ENCODE data around the gene KLHL29. TPM values are rescaled to one million over a fixed set of nuclear protein-coding genes. Genes with fewer than 3 reads are reported as not detected.

Gene KLHL29
- total and polyA plus RNA-seq, 2 of the 13 experiments (the other 11 are each of a cell fraction or from before 2014, with no cell fraction given): 0.01 TPM; not detected in 1

DNA sequence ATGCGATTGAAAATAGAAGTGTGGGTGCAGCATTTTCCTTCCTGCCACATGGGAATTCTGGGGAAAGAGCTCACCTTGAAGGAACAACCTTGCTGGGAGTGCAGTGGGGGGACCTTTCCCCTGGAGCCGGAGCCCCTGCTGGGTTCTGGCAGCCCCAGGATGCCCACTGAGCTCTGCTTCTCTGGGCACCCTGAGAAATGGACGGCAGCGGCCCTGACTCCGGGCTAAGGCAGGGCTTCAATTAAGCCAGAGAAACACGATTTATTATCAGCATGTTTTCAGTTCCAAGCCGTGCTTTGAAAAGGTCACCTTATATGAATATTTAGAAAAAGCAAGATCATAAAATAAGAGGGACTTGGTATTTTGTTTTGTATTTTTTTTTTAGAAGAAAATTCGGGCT lies 68.5 kb downstream of the KLHL29 start:
- H4K20me1 ChIP-seq (ENCODE audit: insufficient read depth, low read length): no peaks in the 10 kb centered on the region
- FAIRE-seq (no peak), DNase-seq (ENCODE audit: low spot score) (no peak), ATAC-seq (no peak)
- BruUV-seq (replicated peaks): no TSS peak
- no peaks in the 10 kb centered on the region for H3K79me2 ChIP-seq (ENCODE audit: insufficient read depth, low read length)
- 47% methylated on average over 8 of the region's 8 CpGs for WGBS (ENCODE audit: low lambda C conversion rate)
- CTCF ChIA-PET (ENCODE audit: low intra/inter-chr PET ratio, low total read pairs): no interaction called here
- intact Hi-C loops (cut with micrococcal nuclease; ENCODE audit: unreplicated experiment): no loop called here
- H3K27me3 ChIP-seq (ENCODE audit: control insufficient read depth in 1 of 2, insufficient read depth in 2 of 2, low read length in 2 of 2): peaks cover 1 to 9% of the 10 kb centered on the region in 2 experiments; a peak in 2 of 5 replicates
- H3K9me3 ChIP-seq (ENCODE audit: low read length): no peaks in the 10 kb centered on the region
- in situ Hi-C loops (cut with HindIII; ENCODE audit: extremely low pct_ligation_motif_present, low pct_unique_long_range_greater_than_20kb): no loop called here
- no peak overlapping the region for H3K9ac ChIP-seq (ENCODE audit: insufficient read depth, low read depth, low read length)
- H3K36me3 ChIP-seq (replicated peaks in 1 of 2; ENCODE audit: control insufficient read depth in 1 of 2, insufficient read depth in 2 of 2, low read length in 2 of 2): no peaks in the 10 kb centered on the region
- H3K27ac ChIP-seq (ENCODE audit: extremely low read length, insufficient read depth, low read length): no peak overlapping the region
- no peaks in the 10 kb centered on the region for H3K4me1 ChIP-seq (ENCODE audit: insufficient read depth, low read length)
- TF ChIP-seq, protein P1, sequence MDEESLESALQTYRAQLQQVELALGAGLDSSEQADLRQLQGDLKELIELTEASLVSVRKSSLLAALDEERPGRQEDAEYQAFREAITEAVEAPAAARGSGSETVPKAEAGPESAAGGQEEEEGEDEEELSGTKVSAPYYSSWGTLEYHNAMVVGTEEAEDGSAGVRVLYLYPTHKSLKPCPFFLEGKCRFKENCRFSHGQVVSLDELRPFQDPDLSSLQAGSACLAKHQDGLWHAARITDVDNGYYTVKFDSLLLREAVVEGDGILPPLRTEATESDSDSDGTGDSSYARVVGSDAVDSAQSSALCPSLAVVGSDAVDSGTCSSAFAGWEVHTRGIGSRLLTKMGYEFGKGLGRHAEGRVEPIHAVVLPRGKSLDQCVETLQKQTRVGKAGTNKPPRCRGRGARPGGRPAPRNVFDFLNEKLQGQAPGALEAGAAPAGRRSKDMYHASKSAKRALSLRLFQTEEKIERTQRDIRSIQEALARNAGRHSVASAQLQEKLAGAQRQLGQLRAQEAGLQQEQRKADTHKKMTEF (CRISPR knock-in tag; IDR thresholded peaks at IDR 0.05): no peak
- TF ChIP-seq ZSCAN30 (CRISPR knock-in tag; IDR thresholded peaks at IDR 0.05) (no peak), ZNF138 (CRISPR knock-in tag; IDR thresholded peaks at IDR 0.05; ENCODE audit: low read depth) (no peak), ZC3H13 (CRISPR knock-in tag; IDR thresholded peaks at IDR 0.05) (no peak), GABPA (IDR thresholded peaks at IDR 0.05; ENCODE audit: low read depth, low read length) (no peak), GABPA (CRISPR knock-in tag; IDR thresholded peaks at IDR 0.05; ENCODE audit: low read depth) (no peak), SAFB2 (CRISPR knock-in tag; IDR thresholded peaks at IDR 0.05; ENCODE audit: borderline replicate concordance, low read depth) (no peak), KLF15 (CRISPR knock-in tag; IDR thresholded peaks at IDR 0.05; ENCODE audit: borderline replicate concordance) (no peak), FOXJ3 (CRISPR knock-in tag; IDR thresholded peaks at IDR 0.05; ENCODE audit: borderline replicate concordance) (no peak), ZNF766 (CRISPR knock-in tag; IDR thresholded peaks at IDR 0.05; ENCODE audit: borderline replicate concordance) (no peak), IKZF4 (CRISPR knock-in tag; IDR thresholded peaks at IDR 0.05; ENCODE audit: borderline replicate concordance, low read depth, not compliant biosample characterization) (no peak)
- TF ChIP-seq, protein P2, sequence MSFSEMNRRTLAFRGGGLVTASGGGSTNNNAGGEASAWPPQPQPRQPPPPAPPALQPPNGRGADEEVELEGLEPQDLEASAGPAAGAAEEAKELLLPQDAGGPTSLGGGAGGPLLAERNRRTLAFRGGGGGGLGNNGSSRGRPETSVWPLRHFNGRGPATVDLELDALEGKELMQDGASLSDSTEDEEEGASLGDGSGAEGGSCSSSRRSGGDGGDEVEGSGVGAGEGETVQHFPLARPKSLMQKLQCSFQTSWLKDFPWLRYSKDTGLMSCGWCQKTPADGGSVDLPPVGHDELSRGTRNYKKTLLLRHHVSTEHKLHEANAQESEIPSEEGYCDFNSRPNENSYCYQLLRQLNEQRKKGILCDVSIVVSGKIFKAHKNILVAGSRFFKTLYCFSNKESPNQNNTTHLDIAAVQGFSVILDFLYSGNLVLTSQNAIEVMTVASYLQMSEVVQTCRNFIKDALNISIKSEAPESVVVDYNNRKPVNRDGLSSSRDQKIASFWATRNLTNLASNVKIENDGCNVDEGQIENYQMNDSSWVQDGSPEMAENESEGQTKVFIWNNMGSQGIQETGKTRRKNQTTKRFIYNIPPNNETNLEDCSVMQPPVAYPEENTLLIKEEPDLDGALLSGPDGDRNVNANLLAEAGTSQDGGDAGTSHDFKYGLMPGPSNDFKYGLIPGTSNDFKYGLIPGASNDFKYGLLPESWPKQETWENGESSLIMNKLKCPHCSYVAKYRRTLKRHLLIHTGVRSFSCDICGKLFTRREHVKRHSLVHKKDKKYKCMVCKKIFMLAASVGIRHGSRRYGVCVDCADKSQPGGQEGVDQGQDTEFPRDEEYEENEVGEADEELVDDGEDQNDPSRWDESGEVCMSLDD (CRISPR knock-in tag; IDR thresholded peaks at IDR 0.05; ENCODE audit: borderline replicate concordance): no peak
- TF ChIP-seq, protein P3, sequence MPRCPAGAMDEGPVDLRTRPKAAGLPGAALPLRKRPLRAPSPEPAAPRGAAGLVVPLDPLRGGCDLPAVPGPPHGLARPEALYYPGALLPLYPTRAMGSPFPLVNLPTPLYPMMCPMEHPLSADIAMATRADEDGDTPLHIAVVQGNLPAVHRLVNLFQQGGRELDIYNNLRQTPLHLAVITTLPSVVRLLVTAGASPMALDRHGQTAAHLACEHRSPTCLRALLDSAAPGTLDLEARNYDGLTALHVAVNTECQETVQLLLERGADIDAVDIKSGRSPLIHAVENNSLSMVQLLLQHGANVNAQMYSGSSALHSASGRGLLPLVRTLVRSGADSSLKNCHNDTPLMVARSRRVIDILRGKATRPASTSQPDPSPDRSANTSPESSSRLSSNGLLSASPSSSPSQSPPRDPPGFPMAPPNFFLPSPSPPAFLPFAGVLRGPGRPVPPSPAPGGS (CRISPR knock-in tag; IDR thresholded peaks at IDR 0.05): no peak
- H3K4me3 ChIP-seq (replicated peaks in 1 of 3; ENCODE audit: insufficient read depth in 1 of 3, low read depth in 2 of 3, low read length in 3 of 3): no peak overlapping the region
- POLR2A ChIA-PET: no interaction called here
- H2AFZ ChIP-seq (ENCODE audit: low read length): no peak overlapping the region
- no peak overlapping the region for H3K4me2 ChIP-seq (ENCODE audit: low read depth, low read length)

Measured in HepG2 (cell line).